Activated naive CD4-positive, alpha-beta T cell treated with anti-CD3 and anti-CD28 coated beads, Interleukin-2, amount 50 U/mL, for 24 hours (primary cell): ENCODE measurements around the gene SMYD2.

Source experiments
- H3K27ac Mint-ChIP-seq: one replicate; pipeline ENCODE4 v1.8.0; 2021; ENCODE audit warnings: mild to moderate bottlenecking, mixed read lengths
- H3K27me3 Mint-ChIP-seq: one replicate; pipeline ENCODE4 v1.8.0; 2021; ENCODE audit warnings: mixed read lengths
- H3K36me3 Mint-ChIP-seq: one replicate; pipeline ENCODE4 v1.8.0; 2021; ENCODE audit warnings: mixed read lengths
- H3K4me1 Mint-ChIP-seq: one replicate; pipeline ENCODE4 v1.8.0; 2021; ENCODE audit warnings: mixed read lengths
- H3K4me3 Mint-ChIP-seq: one replicate; pipeline ENCODE4 v1.8.0; 2021; ENCODE audit warnings: mild to moderate bottlenecking, mixed read lengths
- H3K9me3 Mint-ChIP-seq: one replicate; pipeline ENCODE4 v1.8.0; 2021; ENCODE audit warnings: mixed read lengths

The SMYD2 gene

DNA sequence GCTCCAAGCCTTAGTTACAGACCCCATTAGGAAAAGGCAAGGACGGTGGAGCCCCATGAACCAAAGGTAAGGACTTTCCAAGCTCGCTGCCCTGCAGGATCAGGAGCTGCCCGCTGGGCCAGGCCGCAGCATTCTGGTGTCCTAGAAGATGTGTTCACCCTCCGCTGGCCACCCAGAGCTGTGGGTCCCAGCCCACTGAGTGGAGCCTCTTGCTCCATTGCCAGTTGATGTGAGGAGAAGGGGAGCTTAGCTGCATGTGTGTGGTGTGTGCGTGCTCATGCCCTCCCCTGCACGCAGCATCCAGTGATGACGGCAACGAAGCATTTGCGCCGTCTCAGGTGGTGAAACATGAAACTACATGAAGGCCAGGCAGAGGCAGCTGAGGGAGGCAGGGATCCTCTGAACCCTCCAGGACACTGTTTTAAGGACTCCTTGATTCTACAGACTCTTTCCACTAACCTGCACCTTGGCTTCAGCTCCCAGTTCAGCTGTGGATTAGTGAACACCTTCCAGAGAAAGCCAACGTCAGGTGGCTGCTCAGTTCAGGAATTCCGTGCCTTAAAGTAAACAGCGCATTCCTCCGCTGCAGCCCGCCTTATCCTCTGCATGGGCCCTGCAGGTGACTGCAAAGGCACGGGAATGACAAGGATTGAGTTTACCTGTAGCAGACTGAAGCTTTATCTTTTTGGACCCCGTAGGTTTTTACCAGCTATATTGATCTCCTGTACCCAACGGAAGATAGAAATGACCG is 48.7 kb downstream of the SMYD2 start:
- Mint-ChIP-seq H3K27me3 (no peaks in the 10 kb centered on the region), H3K4me3 (no peak overlapping the region), H3K36me3 (peaks cover 3% of the 10 kb centered on the region), H3K27ac (no peak overlapping the region), H3K9me3 (no peaks in the 10 kb centered on the region), H3K4me1 (no peaks in the 10 kb centered on the region)

DNA sequence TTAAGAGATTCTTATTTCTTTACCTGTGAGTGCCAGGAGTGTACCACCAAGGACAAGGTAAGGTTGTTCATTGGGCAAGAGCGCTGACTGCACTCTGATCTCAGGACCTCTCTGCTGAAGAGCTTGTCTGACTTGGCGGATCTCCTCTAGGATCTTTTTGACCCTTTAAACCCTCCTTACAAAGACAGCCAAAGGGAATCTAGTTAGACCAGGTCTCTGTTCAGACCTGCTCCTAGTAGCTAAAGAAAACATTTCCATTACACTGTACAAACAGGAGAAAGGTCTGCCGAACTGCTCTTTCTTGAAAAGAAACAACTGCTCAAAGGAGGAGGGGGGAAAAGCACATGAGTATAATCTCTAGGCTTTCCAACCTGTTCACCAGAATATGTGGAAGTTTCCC is 49.3 kb downstream of the SMYD2 start:
- H3K27ac Mint-ChIP-seq, result no peak overlapping the region
- H3K4me1 Mint-ChIP-seq, result no peaks in the 10 kb centered on the region
- peaks cover 5% of the 10 kb centered on the region for H3K36me3 Mint-ChIP-seq
- no peak overlapping the region for H3K4me3 Mint-ChIP-seq
- H3K27me3 Mint-ChIP-seq, result no peaks in the 10 kb centered on the region
- H3K9me3 Mint-ChIP-seq, result no peaks in the 10 kb centered on the region

DNA sequence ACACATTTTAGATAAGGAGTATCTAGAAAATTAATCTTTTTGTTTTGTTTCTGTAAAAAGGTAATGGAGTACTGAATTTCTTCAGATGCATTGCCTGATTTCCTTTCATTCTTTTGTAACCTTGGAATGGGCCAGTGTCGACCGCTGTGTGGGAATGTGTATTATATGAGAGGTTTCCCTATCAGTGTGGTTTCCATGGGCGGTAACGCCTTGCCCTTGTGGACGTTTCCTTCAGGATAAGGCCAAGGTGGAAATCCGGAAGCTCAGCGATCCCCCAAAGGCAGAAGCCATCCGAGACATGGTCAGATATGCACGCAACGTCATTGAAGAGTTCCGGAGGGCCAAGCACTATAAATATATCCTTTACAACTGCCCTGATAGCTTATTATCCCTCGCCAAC is 49.8 kb downstream of the SMYD2 start:
- H3K36me3 Mint-ChIP-seq, result peaks cover 7% of the 10 kb centered on the region

DNA sequence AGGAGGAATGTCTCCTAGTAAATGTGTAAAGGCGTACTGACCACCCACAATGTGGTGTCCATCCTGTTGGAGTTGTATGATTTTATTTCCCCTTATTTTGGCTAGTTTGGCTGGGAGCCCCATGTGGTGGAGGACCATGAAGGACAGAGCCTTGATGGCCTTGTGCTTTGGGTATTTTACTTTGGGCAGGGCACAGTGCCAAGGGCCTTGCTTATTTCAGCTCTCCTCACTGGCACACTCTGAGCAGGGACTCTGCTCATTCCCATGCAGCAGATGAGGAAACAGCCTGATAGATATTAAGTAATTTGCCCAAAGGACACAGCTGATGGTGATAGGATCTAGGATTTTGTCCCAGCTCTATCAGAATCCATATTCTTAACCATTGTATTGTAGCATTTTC is 50.2 kb downstream of the SMYD2 start:
- Mint-ChIP-seq H3K9me3 (no peaks in the 10 kb centered on the region), H3K4me1 (no peaks in the 10 kb centered on the region), H3K4me3 (no peak overlapping the region), H3K27me3 (no peaks in the 10 kb centered on the region), H3K36me3 (peaks cover 7% of the 10 kb centered on the region), H3K27ac (no peak overlapping the region)

More for the DNA sequence above, 49.8 kb downstream of the SMYD2 start:
- no peaks in the 10 kb centered on the region for H3K9me3 Mint-ChIP-seq
- no peaks in the 10 kb centered on the region for H3K27me3 Mint-ChIP-seq
- no peak overlapping the region for H3K4me3 Mint-ChIP-seq
- H3K27ac Mint-ChIP-seq, result no peak overlapping the region
- no peaks in the 10 kb centered on the region for H3K4me1 Mint-ChIP-seq

DNA sequence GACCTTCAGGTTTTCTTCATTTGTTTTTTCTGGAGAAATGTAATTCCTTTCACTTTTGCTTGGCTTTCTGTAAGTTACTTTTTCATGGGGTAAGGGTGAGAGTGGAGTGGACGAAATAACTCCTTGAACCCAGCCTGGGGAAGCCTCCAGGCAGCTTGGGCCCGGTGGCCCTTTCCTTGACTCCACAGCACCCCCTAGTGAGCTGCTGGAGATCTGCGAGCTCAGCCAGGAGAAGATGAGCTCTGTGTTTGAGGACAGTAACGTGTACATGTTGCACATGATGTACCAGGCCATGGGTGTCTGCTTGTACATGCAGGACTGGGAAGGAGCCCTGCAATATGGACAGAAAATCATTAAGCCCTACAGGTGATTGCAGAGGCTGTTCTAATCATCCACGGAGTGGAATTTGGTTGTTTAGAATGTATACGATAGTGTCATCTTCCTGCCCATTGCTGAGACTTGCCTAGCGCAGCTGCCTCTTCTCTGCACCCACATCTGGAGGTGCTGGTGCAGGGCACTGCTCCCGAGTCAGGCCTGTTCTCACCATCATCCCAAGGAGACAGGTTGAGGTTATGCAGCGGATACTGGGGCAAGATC is 51.0 kb downstream of the SMYD2 start:
- H3K4me1 Mint-ChIP-seq, result no peaks in the 10 kb centered on the region
- H3K4me3 Mint-ChIP-seq, result no peak overlapping the region
- H3K27ac Mint-ChIP-seq, result no peak overlapping the region
- H3K27me3 Mint-ChIP-seq, result no peaks in the 10 kb centered on the region
- H3K36me3 Mint-ChIP-seq, result peaks cover 7% of the 10 kb centered on the region
- no peaks in the 10 kb centered on the region for H3K9me3 Mint-ChIP-seq

DNA sequence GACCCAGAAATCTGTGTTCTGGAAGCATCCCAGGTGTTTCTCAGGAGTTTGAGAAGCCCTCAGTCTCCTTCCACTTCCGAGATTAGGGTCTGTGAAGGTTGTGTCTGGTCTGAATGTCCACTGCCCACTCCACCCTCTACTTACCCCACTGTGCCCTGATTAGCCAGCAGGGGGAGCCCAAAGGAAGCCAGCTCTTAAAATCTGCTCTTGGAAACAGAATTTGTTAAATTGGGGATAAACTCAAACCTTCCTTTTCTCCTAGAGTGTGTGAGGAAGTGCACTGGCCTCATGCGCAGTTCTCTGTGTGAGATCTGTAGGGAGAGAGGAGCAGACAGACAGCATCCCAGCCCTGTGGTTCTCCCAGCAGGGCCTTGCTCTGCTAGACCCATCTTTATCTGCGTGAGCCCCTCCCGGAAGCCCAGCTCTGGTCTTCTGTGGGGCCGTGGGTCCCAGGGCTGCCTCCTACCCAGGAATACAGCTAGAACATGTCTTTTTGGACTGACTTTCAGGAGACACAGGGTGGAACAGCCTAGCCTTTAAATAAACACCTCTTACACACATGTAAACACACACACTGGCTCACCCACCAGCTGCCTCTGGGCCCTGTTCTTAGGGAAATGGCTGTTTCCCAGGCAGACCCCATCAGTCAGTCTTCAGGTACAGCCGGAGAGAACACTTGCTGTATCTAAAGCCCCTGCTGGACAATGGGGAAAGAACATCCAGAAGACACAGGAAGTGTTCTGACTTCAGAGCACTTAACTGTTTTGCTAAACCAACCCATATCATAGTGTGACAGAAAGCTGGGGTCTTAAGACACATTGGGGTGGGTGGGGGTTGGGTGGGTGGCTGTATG is 52.2 kb downstream of the SMYD2 start:
- Mint-ChIP-seq H3K9me3 (no peaks in the 10 kb centered on the region), H3K27ac (no peak overlapping the region), H3K36me3 (peaks cover 11% of the 10 kb centered on the region), H3K4me3 (no peak overlapping the region), H3K27me3 (no peaks in the 10 kb centered on the region), H3K4me1 (no peaks in the 10 kb centered on the region)

DNA sequence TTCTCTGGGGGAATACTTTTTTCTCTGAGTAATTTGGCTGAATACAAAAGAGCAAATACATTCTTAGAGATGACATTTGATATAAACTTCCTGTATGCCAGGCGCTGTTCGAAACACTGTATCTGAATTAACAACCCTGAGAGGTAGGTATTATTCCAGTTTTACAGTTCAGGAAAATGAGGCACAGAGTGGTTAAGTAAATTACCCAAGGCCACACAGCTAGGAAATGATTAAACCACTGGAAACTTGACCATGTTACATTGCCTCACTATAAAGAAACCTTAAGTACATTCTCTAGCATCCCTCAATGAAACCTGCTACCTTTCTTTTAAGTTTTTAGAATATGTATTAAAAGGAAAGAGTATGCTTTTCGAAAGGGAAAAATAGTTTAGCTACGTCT is 54.6 kb downstream of the SMYD2 start:
- H3K36me3 Mint-ChIP-seq, result peaks cover 14% of the 10 kb centered on the region
- no peaks in the 10 kb centered on the region for H3K4me1 Mint-ChIP-seq
- no peaks in the 10 kb centered on the region for H3K27me3 Mint-ChIP-seq
- no peak overlapping the region for H3K27ac Mint-ChIP-seq
- H3K9me3 Mint-ChIP-seq, result no peaks in the 10 kb centered on the region
- no peak overlapping the region for H3K4me3 Mint-ChIP-seq

DNA sequence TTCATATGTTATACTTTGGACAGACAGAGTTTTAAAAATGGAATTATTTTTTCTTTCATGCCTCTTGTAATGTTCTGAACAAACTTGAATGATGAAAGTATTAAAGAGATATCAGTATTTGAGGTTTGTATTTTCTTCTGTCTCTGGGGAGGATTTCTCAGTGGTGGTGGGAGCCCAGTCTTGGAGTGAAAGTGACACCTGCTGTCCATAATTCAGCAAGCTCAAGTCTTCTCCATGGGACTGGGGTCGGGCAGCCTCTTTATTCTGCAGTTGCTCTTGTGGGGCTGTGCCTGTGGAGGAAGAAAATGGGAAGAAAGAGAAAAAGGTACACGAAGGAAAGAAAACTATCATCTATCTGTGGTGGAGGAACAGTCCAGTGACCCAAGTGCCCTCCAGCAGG is 56.1 kb downstream of the SMYD2 start:
- Mint-ChIP-seq H3K27me3 (no peaks in the 10 kb centered on the region), H3K27ac (no peak overlapping the region), H3K4me1 (no peaks in the 10 kb centered on the region), H3K36me3 (peaks cover 16% of the 10 kb centered on the region), H3K4me3 (no peak overlapping the region), H3K9me3 (no peaks in the 10 kb centered on the region)

DNA sequence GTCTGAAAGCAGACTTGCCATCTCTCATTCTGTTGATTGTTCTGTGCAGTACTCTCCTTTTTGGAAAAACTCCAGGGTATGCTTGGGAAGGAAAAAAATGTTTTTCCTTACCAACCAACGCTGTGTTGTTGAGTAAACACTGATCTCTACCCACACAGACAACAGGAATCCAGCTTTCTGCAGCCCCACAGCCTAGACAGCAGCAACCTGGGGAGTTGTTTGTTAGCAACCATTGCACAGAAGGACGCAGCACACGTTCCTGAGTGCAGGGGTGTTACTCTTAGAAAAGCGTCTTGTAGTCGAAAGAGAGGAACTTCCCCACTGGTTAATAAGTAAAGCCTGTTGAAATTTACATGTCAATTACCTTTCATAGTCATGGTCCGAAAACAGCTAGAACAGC is 56.6 kb downstream of the SMYD2 start:
- Mint-ChIP-seq H3K27me3 (no peaks in the 10 kb centered on the region), H3K4me1 (no peaks in the 10 kb centered on the region), H3K9me3 (no peaks in the 10 kb centered on the region), H3K27ac (no peak overlapping the region), H3K4me3 (no peak overlapping the region), H3K36me3 (peaks cover 21% of the 10 kb centered on the region)

DNA sequence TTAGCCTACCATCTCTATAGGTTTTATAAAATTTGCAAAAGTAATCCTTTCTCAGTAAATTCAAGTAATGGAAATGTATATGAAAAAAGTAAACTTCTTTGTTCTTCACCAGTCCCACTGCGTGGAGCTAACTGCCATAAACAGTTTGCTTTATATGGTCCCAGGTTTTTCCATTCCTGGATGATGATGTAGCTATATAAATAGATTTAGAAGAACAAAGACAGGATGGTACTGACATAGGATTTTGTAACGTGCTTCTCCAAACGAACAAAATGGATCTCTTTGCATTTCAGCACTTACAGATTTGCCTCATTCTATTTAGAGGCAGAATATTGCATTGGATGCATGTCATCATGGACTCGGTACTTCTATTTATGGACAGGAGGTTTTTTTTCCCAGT is 57.3 kb downstream of the SMYD2 start:
- H3K27me3 Mint-ChIP-seq, result no peaks in the 10 kb centered on the region
- no peaks in the 10 kb centered on the region for H3K9me3 Mint-ChIP-seq
- no peaks in the 10 kb centered on the region for H3K4me1 Mint-ChIP-seq
- H3K4me3 Mint-ChIP-seq, result no peak overlapping the region
- H3K27ac Mint-ChIP-seq, result no peak overlapping the region
- H3K36me3 Mint-ChIP-seq, result peaks cover 21% of the 10 kb centered on the region

DNA sequence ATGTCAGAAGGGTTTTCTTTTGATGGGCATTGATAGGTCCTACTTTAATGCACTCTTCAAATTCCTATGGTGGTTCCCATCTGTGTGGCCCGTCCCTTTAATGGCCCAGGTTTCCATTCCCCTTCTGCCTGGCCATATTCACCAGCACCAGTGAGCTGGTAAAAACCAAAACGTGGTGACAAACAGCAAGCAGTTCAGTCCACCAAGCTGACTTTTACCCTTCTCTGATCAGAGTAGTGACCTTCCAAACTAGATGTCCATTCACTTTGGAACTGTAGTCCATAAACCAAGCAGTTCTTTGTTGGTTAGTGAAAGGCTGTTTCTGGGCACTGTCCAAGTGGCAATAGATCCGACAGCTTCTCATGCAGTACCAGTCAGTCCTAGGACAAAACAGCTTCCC is 60.5 kb downstream of the SMYD2 start:
- Mint-ChIP-seq H3K36me3 (peaks cover 34% of the 10 kb centered on the region), H3K27me3 (no peaks in the 10 kb centered on the region), H3K27ac (no peak overlapping the region), H3K4me1 (no peaks in the 10 kb centered on the region), H3K4me3 (no peak overlapping the region), H3K9me3 (peaks cover 15% of the 10 kb centered on the region)

DNA sequence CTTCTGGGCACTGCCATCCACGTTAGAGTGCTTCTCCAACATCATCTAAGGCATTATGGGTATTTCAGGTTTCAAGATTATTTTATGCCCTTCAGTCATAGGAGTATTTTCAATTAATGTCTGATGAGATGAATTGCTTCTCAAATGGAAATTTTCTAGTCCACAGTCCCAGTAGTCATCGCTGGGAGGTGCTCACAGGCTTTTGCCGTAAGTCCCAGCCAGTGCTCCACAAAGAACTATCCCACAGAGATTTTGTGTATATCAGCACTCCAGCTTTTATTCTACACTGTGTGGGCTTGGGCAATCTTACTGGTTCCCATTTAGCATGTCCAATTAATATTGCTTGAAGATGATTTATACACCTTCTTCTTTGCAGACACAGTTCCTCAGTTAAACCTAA is 61.0 kb downstream of the SMYD2 start:
- no peak overlapping the region for H3K4me3 Mint-ChIP-seq
- no peaks in the 10 kb centered on the region for H3K4me1 Mint-ChIP-seq
- peaks cover 15% of the 10 kb centered on the region for H3K9me3 Mint-ChIP-seq
- H3K27ac Mint-ChIP-seq, result no peak overlapping the region
- no peaks in the 10 kb centered on the region for H3K27me3 Mint-ChIP-seq
- peaks cover 34% of the 10 kb centered on the region for H3K36me3 Mint-ChIP-seq

DNA sequence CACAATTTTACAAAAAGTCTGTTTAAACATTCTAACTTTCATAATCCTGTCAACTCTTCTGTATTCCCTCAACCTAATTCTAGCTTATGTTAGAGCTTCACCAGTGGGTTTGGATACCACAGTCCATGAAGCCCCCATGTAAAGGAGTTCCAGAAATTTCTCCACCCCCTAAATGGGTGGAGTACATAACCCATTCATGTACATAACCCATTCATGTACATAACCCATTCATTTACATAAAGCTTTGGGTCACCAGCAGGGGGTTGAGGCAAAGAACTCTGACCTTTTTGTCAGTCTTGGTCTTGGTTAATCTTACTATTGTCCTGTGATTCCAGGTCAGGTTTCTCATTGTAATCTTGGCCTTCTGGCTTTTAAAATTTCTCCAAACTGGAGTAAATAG is 61.6 kb downstream of the SMYD2 start:
- Mint-ChIP-seq H3K36me3 (peaks cover 33% of the 10 kb centered on the region), H3K27ac (no peak overlapping the region), H3K4me3 (no peak overlapping the region), H3K27me3 (no peaks in the 10 kb centered on the region), H3K4me1 (no peaks in the 10 kb centered on the region), H3K9me3 (peaks cover 15% of the 10 kb centered on the region)

DNA sequence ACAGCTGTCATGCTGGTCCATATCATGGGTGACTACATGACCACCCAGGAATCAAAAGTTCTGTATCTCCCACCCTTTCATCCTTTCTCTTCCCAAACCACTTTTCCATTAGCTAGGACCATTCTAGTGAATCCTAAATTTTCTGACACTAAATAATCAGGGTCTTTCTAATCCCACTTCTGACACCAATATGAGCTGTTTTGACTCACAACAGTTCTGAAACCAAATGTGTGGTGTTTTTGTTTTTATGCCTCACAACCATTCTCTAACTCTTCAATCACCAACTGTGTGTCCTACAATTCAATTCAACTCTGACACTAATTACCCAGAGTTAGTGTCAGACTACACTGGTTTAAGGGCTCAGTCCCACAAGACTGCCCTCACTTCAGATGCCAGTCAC is 63.9 kb downstream of the SMYD2 start:
- Mint-ChIP-seq H3K27ac (no peak overlapping the region), H3K4me1 (no peaks in the 10 kb centered on the region), H3K36me3 (peaks cover 32% of the 10 kb centered on the region), H3K27me3 (no peaks in the 10 kb centered on the region), H3K9me3 (peaks cover 15% of the 10 kb centered on the region), H3K4me3 (no peak overlapping the region)

DNA sequence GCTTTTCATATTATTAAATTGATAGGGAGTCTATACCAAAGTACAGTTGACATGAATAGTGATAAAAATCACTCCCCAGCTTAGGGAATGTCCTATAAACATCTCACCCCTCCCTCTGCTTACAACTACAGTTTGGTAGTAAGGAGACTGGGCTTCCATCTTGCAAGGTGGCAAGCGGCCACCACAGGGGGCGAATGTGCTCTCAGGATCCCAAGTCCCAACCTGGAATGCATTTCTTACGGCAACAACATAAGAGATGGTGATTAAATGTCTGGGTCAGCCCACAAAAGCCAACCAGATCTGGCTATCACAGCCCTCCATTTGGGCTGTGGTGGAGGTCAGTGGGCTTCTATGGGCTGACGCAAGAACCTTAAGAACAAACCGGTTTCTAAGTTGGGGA is 68.0 kb downstream of the SMYD2 start:
- peaks cover 11% of the 10 kb centered on the region for H3K9me3 Mint-ChIP-seq
- no peaks in the 10 kb centered on the region for H3K4me1 Mint-ChIP-seq
- H3K4me3 Mint-ChIP-seq, result no peak overlapping the region

DNA sequence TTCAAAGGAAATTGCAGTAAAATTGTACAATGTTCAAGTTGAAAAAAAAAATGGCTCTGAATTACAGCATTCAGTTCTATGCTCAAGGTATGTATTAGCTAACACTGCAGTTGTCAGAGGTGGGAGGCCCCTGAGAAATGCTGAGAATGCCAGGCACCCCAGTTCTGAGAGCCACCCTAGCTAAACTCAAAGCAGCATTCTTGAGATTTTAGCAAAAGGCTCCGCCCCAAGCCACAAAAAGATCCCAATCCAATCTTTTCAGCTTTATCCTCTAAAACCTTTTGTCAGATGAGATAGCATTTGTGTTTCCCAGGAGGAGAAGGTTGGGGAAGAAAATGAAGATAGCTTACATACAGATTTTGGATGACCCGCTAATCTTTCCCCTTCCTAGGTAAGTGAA is 68.8 kb downstream of the SMYD2 start:
- H3K4me3 Mint-ChIP-seq, result no peak overlapping the region
- no peaks in the 10 kb centered on the region for H3K4me1 Mint-ChIP-seq
- H3K9me3 Mint-ChIP-seq, result peaks cover 5% of the 10 kb centered on the region
- no peak overlapping the region for H3K27ac Mint-ChIP-seq
- H3K27me3 Mint-ChIP-seq, result no peaks in the 10 kb centered on the region
- peaks cover 13% of the 10 kb centered on the region for H3K36me3 Mint-ChIP-seq

More for the DNA sequence above, 68.0 kb downstream of the SMYD2 start:
- H3K27ac Mint-ChIP-seq, result no peak overlapping the region
- H3K27me3 Mint-ChIP-seq, result no peaks in the 10 kb centered on the region
- H3K36me3 Mint-ChIP-seq, result peaks cover 19% of the 10 kb centered on the region
